CD4-positive, alpha-beta T cell (primary cell): ENCODE data around the gene MRAS. TPM values are rescaled to one million over a fixed set of nuclear protein-coding genes. Genes with fewer than 3 reads are reported as not detected.
A peak's percentile ranks its signal among the peaks of the same experiment; 100 is the strongest.

Source experiments
- ATAC-seq: fragments of 200-7000 bp; cut with Tn5 transposase; one replicate; pipeline ENCODE4 v1.10.0; 2022; ENCODE audit warnings: mild to moderate bottlenecking; ENCODE audit not compliant: poor library complexity
- CTCF ChIA-PET: fragments of 350-600 bp; sonication (Branson Sonifier 250); formaldehyde crosslinking; loops from one replicate; lab custom pipeline; 2021; ENCODE audit warnings: antibody characterized with exemption, inconsistent platforms; lab: Charles Lee
- POLR2A ChIA-PET: fragments of 350-600 bp; sonication (Branson Sonifier 250); formaldehyde crosslinking; loops from one replicate; lab custom pipeline; 2021; ENCODE audit warnings: antibody characterized with exemption, inconsistent platforms; lab: Charles Lee
- DNase-seq, 14 experiments: peaks; one replicate each; pipeline ENCODE4 v3.0.0-alpha.2; 2013 to 2020; ENCODE audit warnings: mixed read lengths in 2 of 14
- H3K27ac ChIP-seq, 2 donors: one replicate each; pipeline versions ENCODE4 v1.5.1 to v1.7.0; 2013; ENCODE audit warnings: low read length in 2 of 2, low read depth in 1 of 2, mild to moderate bottlenecking in 1 of 2
- H3K27me3 ChIP-seq, 2 experiments: 1 replicate in 1 of 2; 2 replicates in 1 of 2; pipeline versions ENCODE4 v1.6.1 to v1.7.0; 2013; ENCODE audit warnings: low read length in 2 of 2, control low read depth in 1 of 2, mild to moderate bottlenecking in 1 of 2, moderate library complexity in 1 of 2; ENCODE audit not compliant: insufficient read depth in 2 of 2, control insufficient read depth in 1 of 2
- H3K36me3 ChIP-seq: one replicate; pipeline ENCODE4 v1.6.1; 2013; ENCODE audit warnings: low read length, control low read depth; ENCODE audit not compliant: insufficient read depth
- H3K4me1 ChIP-seq: one replicate; pipeline ENCODE4 v1.6.1; 2013; ENCODE audit warnings: low read length, control low read depth; ENCODE audit not compliant: insufficient read depth
- H3K4me3 ChIP-seq: one replicate; pipeline ENCODE4 v1.5.1; 2013; ENCODE audit warnings: mild to moderate bottlenecking, low read length, moderate library complexity
- H3K9me3 ChIP-seq, 2 experiments: 1 replicate in 1 of 2; 2 replicates in 1 of 2; pipeline versions ENCODE4 v1.6.1 to v1.7.0; 2013; ENCODE audit warnings: low read length in 2 of 2, mild to moderate bottlenecking in 2 of 2, control low read depth in 1 of 2, moderate library complexity in 1 of 2; ENCODE audit not compliant: control insufficient read depth in 1 of 2, insufficient read depth in 1 of 2
- H3K27ac Mint-ChIP-seq: one replicate; pipeline ENCODE4 v1.8.0; 2020; ENCODE audit warnings: mixed read lengths
- H3K27me3 Mint-ChIP-seq: one replicate; pipeline ENCODE4 v1.8.0; 2021; ENCODE audit warnings: mixed read lengths
- H3K36me3 Mint-ChIP-seq: one replicate; pipeline ENCODE4 v1.8.0; 2021; ENCODE audit warnings: low read depth, mixed read lengths
- H3K4me1 Mint-ChIP-seq: one replicate; pipeline ENCODE4 v1.8.0; 2021; ENCODE audit warnings: low read depth, mixed read lengths
- H3K4me3 Mint-ChIP-seq: one replicate; pipeline ENCODE4 v1.8.0; 2020; ENCODE audit warnings: mild to moderate bottlenecking, mixed read lengths
- H3K9me3 Mint-ChIP-seq: one replicate; pipeline ENCODE4 v1.8.0; 2020; ENCODE audit warnings: mixed read lengths
- CTCF ChIP-seq: fragments of 200-600 bp; IDR thresholded peaks from one replicate; pipeline ENCODE4 v1.8.0; 2022; ENCODE audit warnings: antibody characterized with exemption, mild to moderate bottlenecking
- intact Hi-C, 2 experiments: fragments of 100-400 bp; cut with DNase I in 1 of 2; cut with micrococcal nuclease in 1 of 2; formaldehyde crosslinking; loops; one replicate each; pipeline versions ENCODE4 v1.15.1 to v1.9.0; 2023 to 2025; cut with DNase I, micrococcal nuclease
- total RNA-seq, 174 experiments: library from RNA in 2 of 174; stranded (reverse) in 2 of 174; gene quantifications; one replicate each; pipeline ENCODE4 v1.2.3 and lab custom pipeline; 2021 to 2026

The MRAS gene
- total RNA-seq, 2 experiments from 2014 or later: 0.45 to 0.47 TPM

- Mint-ChIP-seq H3K4me1 (peaks cover 16% of the 10 kb centered on the region), H3K27ac (no peak overlapping the region), H3K36me3 (no peaks in the 10 kb centered on the region), H3K27me3 (peaks cover 61% of the 10 kb centered on the region), H3K9me3 (no peaks in the 10 kb centered on the region), H3K4me3 (peak overlapping the region; percentile 38)
- peaks cover 0 to 13% of the 10 kb centered on the region in 2 experiments for H3K9me3 ChIP-seq
- peak overlapping the region; percentile 49 for H3K4me3 ChIP-seq
- H3K36me3 ChIP-seq: no peaks in the 10 kb centered on the region
- ATAC-seq: no peak
- no peak overlapping the region for H3K27ac ChIP-seq
- H3K27me3 ChIP-seq: peaks cover 16 to 42% of the 10 kb centered on the region in 2 experiments
- intact Hi-C loops: no loop called here
- POLR2A ChIA-PET: no interaction called here
- peaks cover 20% of the 10 kb centered on the region for H3K4me1 ChIP-seq
- TF ChIP-seq CTCF: no peak
- CTCF ChIA-PET: no interaction called here
- DNase-seq: peak in 1 of 14 experiments; percentile 7
Measured at GRCh38 chr3:138433892-138434275, 85.5 kb downstream of the MRAS start.

- ChIA-PET CTCF (no interaction called here), POLR2A (no interaction called here)
- Histone ChIP-seq H3K27ac (no peak within 1 kb of the TSS), H3K27me3 (peaks cover 16 to 42% of the 10 kb centered on the region in 2 experiments), H3K9me3 (peaks cover 0 to 13% of the 10 kb centered on the region in 2 experiments), H3K36me3 (no peaks in the 10 kb centered on the region), H3K4me3 (peak within 1 kb of the TSS; percentile 49), H3K4me1 (peaks cover 20% of the 10 kb centered on the region)
- no peaks in the 10 kb centered on the region for H3K9me3 Mint-ChIP-seq
- H3K27me3 Mint-ChIP-seq: peaks cover 62% of the 10 kb centered on the region
- ATAC-seq (peak; percentile 26), DNase-seq (peak in 8 of 14 experiments; percentile 8 to 52 (median 22))
- intact Hi-C loops: no loop called here
- H3K4me1 Mint-ChIP-seq: peaks cover 16% of the 10 kb centered on the region
- no peaks in the 10 kb centered on the region for H3K36me3 Mint-ChIP-seq
- H3K27ac Mint-ChIP-seq: no peak within 1 kb of the TSS
- peak within 1 kb of the TSS; percentile 42 for H3K4me3 Mint-ChIP-seq
- TF ChIP-seq CTCF: no peak
Measured at GRCh38 chr3:138434276-138434874, 86.0 kb downstream of the MRAS start, which contains the start of gene ESYT3. Gene ESYT3, plus strand, starts transcription at chr3:138434616. Its CDS starts 183 bp downstream, at chr3:138434799.

DNA sequence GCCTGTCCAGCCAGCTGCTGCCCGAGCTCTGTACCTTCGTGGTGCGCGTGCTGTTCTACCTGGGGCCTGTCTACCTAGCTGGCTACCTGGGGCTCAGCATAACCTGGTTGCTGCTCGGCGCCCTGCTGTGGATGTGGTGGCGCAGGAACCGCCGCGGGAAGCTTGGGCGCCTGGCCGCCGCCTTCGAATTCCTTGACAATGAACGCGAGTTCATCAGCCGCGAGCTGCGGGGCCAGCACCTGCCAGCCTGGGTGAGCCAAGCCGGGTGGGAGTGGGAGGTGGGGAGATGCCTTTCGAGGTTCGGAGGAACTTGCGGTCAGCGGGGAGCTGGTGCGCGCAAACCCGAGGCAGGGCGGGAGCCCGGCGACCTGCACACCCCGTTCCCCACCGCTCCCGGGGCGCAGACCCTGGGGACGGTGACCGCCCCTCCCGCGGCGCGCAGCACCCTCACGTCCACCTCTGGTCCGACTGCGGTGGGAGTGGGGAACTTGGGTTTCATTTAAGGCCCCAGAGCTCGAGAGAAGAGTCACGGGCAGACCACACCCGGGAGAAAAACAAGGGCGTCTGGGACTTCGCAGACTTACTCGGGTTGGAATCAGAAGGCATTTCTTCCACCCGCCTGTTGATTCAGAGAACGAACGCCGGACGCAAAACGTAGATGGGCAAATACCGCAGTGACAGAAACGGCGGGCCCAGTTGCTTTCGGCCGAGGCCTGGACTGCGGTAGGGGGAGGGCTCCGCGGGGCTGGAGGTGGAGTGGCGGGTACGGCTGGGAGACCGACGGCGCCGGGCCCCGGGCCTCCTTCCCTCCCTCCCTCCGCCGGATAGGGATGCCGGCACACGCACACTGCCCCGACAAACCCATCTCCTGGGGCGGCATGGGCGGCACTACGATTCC lies 86.7 kb downstream of the MRAS start:
- DNase-seq (no peak), ATAC-seq (no peak)

More for the DNA sequence above, 86.7 kb downstream of the MRAS start:
- no peak overlapping the region for H3K27ac Mint-ChIP-seq
- peak overlapping the region; percentile 49 for H3K4me3 ChIP-seq
- intact Hi-C loops: no loop called here
- no peak overlapping the region for H3K27ac ChIP-seq
- TF ChIP-seq CTCF: no peak
- ChIA-PET CTCF (no interaction called here), POLR2A (no interaction called here)
- peaks cover 16% of the 10 kb centered on the region for H3K4me1 Mint-ChIP-seq
- H3K27me3 ChIP-seq: peaks cover 18 to 42% of the 10 kb centered on the region in 2 experiments
- peaks cover 0 to 13% of the 10 kb centered on the region in 2 experiments for H3K9me3 ChIP-seq
- H3K36me3 ChIP-seq: no peaks in the 10 kb centered on the region
- H3K27me3 Mint-ChIP-seq: peaks cover 69% of the 10 kb centered on the region
- H3K4me3 Mint-ChIP-seq: peak overlapping the region; percentile 42
- H3K36me3 Mint-ChIP-seq: no peaks in the 10 kb centered on the region
- H3K9me3 Mint-ChIP-seq: no peaks in the 10 kb centered on the region
- peaks cover 20% of the 10 kb centered on the region for H3K4me1 ChIP-seq
